ENCODE results near the gene MMP14.

- TF ChIP-seq POLR2A (IDR thresholded peaks at IDR 0.05) (no peak), CTCF (IDR thresholded peaks at IDR 0.05) (no peak)
These were observed 60.4 kb downstream of the MMP14 start for GRCh38 chr14:22896760-22897159.

All from testis (tissue), 2 donors.